HepG2 (cell line): Measurements from ENCODE around the gene DNPH1. TPM values are rescaled to one million over a fixed set of nuclear protein-coding genes. Genes with fewer than 3 reads are reported as not detected.

Experiments
- CERS6 ChIP-seq: sonication (generic); formaldehyde crosslinking; IDR thresholded peaks from 2 replicates; pipeline ENCODE4 v1.5.0; 2020; ENCODE audit warnings: missing genetic modification reagents
- HNRNPUL1 ChIP-seq: fragments of 200-400 bp; formaldehyde crosslinking; IDR thresholded peaks from 2 replicates; pipeline ENCODE4 v1.6.1; 2017; ENCODE audit warnings: low read depth, mild to moderate bottlenecking, low read length, moderate library complexity
- KAT8 ChIP-seq: IDR thresholded peaks from 2 replicates; pipeline ENCODE4 v1.6.1; 2016; ENCODE audit warnings: missing genetic modification reagents, missing compliant biosample characterization
- KDM3A ChIP-seq: IDR thresholded peaks from 2 replicates; pipeline ENCODE4 v1.6.1; 2018; ENCODE audit warnings: low read depth, missing compliant biosample characterization
- KLF9 ChIP-seq: IDR thresholded peaks from 2 replicates; pipeline ENCODE4 v1.6.1; 2016; ENCODE audit warnings: low read depth
- MAF1 ChIP-seq: sonication (generic); formaldehyde crosslinking; IDR thresholded peaks from 2 replicates; pipeline ENCODE4 v1.5.0; 2020; ENCODE audit warnings: missing genetic modification reagents, borderline replicate concordance
- REST ChIP-seq, 2 experiments: IDR thresholded peaks; 2 replicates each; pipeline ENCODE4 v1.6.1; 2011 to 2012; ENCODE audit warnings: low read length in 2 of 2, borderline replicate concordance in 1 of 2, low read depth in 1 of 2, mild to moderate bottlenecking in 1 of 2, moderate library complexity in 1 of 2
- TEAD3 ChIP-seq: optimal IDR thresholded peaks from 2 replicates; pipeline ENCODE3; 2016; ENCODE audit warnings: borderline replicate concordance
- TGIF2 ChIP-seq: IDR thresholded peaks from 2 replicates; pipeline ENCODE4 v1.6.1; 2016; ENCODE audit warnings: control low read depth, missing compliant biosample characterization
- TRIM24 ChIP-seq: sonication (generic); formaldehyde crosslinking; IDR thresholded peaks from 2 replicates; pipeline ENCODE4 v1.8.0; 2022; ENCODE audit warnings: mild to moderate bottlenecking, missing genetic modification reagents
- ZBTB7A ChIP-seq: sonication (generic); formaldehyde crosslinking; IDR thresholded peaks from 2 replicates; pipeline ENCODE4 v1.8.0; 2022; ENCODE audit warnings: mild to moderate bottlenecking, missing genetic modification reagents
- ZFAT ChIP-seq: sonication (generic); formaldehyde crosslinking; conservative IDR thresholded peaks from 2 replicates; pipeline ENCODE4 v1.8.1; 2023; ENCODE audit warnings: missing genetic modification reagents, inconsistent platforms
- ZFP41 ChIP-seq: sonication (generic); formaldehyde crosslinking; IDR thresholded peaks from 2 replicates; pipeline ENCODE4 v1.4.0; 2020; ENCODE audit warnings: mild to moderate bottlenecking, missing genetic modification reagents, borderline replicate concordance
- ZNF281 ChIP-seq: sonication (generic); formaldehyde crosslinking; IDR thresholded peaks from 2 replicates; pipeline ENCODE4 v1.4.0; 2020; ENCODE audit warnings: missing genetic modification reagents, borderline replicate concordance
- ZNF468 ChIP-seq: sonication (generic); formaldehyde crosslinking; IDR thresholded peaks from 2 replicates; pipeline ENCODE4 v1.8.0; 2022; ENCODE audit warnings: mild to moderate bottlenecking, moderate library complexity, missing genetic modification reagents
- polyA plus RNA-seq, 8 experiments: library from polyadenylated mRNA; depleted of rRNA in 3 of 8; stranded (reverse) in 7 of 8; unstranded in 1 of 8; fragments of >200 nt; fragmentation: Illumina TruSeq in 4 of 8; extraction: Trizol in 4 of 8; gene quantifications; 2 replicates each; pipeline versions ENCODE4 v1.2.1 to v1.2.3, GENCODE V29; 2011 to 2016; ENCODE audit warnings: low read depth in 4 of 8, missing spikeins in 1 of 8, mixed read lengths in 1 of 8; ENCODE audit not compliant: insufficient read depth in 1 of 8
- total RNA-seq, 5 experiments: library from RNA; depleted of rRNA; stranded (reverse); fragments of >200 nt; fragmentation: Illumina TruSeq; extraction: Trizol; gene quantifications; 2 replicates each; pipeline ENCODE4 v1.2.3, GENCODE V29; 2016; ENCODE audit warnings: low read depth in 1 of 5
- TF ChIP-seq, protein P1 (sequence below): IDR thresholded peaks from 2 replicates; pipeline ENCODE4 v1.6.1; 2016; ENCODE audit warnings: low read depth, borderline replicate concordance
- TF ChIP-seq, protein P2 (sequence below): IDR thresholded peaks from 2 replicates; pipeline ENCODE4 v1.6.1; 2016; ENCODE audit warnings: missing biosample characterization, missing genetic modification reagents, low read depth

DNPH1 gene
- total and polyA plus RNA-seq, 2 of the 13 experiments (the other 11 are each of a cell fraction or from before 2014, with no cell fraction given), result 56.5 to 75.1 TPM

DNA sequence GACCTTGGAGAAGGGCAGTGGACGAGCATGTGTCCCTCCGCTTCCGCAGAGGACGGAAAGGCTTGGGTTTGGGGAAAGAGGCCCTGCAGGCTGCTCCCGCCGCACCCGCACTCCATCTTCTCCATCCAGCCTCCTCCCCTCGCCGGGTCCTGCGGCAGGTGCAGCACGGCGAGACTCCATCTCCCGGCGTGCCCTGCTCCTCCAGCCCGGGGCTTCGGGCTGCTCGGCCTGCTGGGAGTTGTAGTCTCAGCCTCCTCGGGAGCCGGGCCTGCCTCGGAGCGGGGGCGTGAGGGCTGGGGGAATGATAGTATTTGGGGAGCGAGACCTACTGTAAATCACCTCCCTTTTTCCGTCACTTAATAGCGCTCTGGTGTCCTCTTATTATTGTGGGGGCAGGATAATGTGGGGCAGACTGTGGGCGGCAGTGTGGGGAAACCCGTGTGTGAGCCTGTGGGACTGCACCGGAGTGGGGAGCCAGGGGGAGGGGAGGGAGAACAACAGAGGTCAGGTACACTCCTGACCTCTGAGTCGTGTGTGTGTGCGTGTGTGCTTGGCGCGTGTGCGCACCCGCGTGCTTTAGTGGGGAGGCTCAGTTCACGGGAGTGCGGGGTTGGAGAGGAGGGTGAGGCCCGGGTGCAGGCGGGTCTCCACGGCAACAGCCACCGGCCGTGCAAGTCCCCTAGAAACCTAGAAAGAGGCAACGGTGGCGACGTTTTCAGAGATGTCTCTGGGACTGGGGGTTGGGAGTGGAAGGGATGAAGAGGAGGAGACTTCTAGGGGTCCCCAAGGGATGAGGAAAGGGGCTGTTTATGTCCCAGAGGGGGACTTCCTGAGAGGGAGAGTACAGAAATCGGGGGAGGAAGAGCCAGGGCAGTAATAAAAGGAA, 18.1 kb upstream of the DNPH1 start (continued):
- TF ChIP-seq KLF9 (no peak), ZBTB7A (CRISPR knock-in tag) (no peak), ZNF281 (CRISPR knock-in tag) (no peak), TRIM24 (CRISPR knock-in tag) (no peak), KAT8 (CRISPR knock-in tag) (peak; percentile 71), KDM3A (peak; percentile 63; the same call in 1 of the 2 replicates), ZFP41 (CRISPR knock-in tag) (no peak), HNRNPUL1 (no peak), ZFAT (CRISPR knock-in tag) (no peak), ZNF468 (CRISPR knock-in tag) (no peak), TEAD3 (CRISPR knock-in tag) (peak; percentile 46), CERS6 (no peak), TGIF2 (no peak), MAF1 (CRISPR knock-in tag) (no peak), REST (IDR thresholded peaks at IDR 0.05; ENCODE audit: borderline replicate concordance in 1 of 2, low read depth in 1 of 2, low read length in 2 of 2) (no peak)
- TF ChIP-seq, protein P1, sequence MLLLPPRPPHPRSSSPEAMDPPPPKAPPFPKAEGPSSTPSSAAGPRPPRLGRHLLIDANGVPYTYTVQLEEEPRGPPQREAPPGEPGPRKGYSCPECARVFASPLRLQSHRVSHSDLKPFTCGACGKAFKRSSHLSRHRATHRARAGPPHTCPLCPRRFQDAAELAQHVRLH (CRISPR knock-in tag), result peak; percentile 29
- TF ChIP-seq, protein P2, sequence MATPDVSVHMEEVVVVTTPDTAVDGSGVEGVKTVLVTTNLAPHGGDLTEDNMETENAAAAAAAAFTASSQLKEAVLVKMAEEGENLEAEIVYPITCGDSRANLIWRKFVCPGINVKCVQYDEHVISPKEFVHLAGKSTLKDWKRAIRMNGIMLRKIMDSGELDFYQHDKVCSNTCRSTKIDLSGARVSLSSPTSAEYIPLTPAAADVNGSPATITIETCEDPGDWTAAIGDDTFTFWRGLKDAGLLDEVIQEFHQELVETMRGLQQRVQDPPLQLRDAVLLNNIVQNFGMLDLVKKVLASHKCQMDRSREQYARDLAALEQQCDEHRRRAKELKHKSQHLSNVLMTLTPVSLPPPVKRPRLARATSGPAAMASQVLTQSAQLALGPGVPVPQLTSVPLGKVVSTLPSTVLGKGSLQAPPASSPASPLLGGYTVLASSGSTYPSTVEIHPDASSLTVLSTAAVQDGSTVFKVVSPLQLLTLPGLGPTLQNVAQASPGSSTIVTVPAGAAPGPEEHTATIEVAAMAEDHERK, result 0 out of 2 replicates have a peak, but pooled peaks have one; percentile 43
